Glomerular endothelial cell (primary cell): ENCODE data around the gene TTLL10. TPM values are rescaled to one million over a fixed set of nuclear protein-coding genes. Genes with fewer than 3 reads are reported as not detected.
"Not testable (repeated sequence)": the region's sequence is repeated elsewhere in the genome, so short reads cannot be mapped to it uniquely, and the experiment has no call there.

ENCODE experiments used
- DNase-seq: peaks from one replicate; pipeline ENCODE4 v3.0.0-alpha.2; 2011; ENCODE audit warnings: low read depth, low spot score; ENCODE audit errors: extremely low read depth
- total RNA-seq: library from RNA; depleted of rRNA; stranded (reverse); fragments of >200 nt; gene quantifications from 2 replicates; pipeline ENCODE4 v1.2.3, GENCODE V29; 2015

Gene TTLL10
- total RNA-seq, 1 donor from 2014 or later, result not detected

DNA sequence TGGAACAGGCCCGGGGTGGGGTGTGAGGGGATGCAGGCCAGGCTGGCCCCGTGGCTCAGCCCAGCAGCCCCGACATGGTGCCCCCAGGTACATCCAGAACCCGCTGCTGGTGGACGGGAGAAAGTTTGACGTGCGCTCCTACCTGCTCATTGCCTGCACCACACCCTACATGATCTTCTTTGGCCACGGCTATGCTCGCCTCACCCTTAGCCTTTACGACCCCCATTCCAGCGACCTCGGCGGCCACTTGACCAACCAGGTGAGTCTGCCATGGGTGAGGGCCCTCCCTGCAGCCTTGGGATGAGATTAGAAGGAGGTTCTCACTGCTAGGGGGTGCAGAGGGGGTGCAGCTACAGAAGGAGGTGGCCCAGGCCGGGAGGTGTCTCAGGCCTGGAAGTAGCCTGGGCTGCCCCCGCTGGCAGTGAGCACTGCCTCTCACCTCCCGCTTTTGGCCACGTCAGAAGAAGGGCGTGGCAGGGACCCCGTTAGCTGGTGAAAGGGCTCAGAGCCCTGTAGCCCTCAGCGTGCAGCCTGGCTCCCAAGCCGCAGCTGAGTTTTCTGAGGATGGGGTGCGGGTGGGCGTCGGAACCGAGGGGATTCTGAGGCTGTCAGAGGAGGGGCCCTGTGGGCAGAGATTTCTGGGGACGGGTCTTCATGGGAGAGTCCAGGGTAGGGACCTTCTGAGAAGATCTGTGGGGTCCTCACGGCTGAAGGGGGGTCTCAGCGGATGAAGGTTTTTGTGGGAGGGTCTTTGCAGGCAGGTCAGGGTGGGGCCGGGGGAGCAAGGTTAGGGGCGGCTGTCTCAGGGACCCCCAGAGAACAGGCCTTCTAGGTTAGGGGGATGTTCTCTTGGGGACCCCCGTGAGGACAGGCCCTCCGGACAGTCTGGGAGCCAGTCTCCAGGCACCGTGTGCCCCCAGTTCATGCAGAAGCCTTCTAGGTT, 10.4 kb downstream of the TTLL10 start:
- DNase-seq, result no peak

DNA sequence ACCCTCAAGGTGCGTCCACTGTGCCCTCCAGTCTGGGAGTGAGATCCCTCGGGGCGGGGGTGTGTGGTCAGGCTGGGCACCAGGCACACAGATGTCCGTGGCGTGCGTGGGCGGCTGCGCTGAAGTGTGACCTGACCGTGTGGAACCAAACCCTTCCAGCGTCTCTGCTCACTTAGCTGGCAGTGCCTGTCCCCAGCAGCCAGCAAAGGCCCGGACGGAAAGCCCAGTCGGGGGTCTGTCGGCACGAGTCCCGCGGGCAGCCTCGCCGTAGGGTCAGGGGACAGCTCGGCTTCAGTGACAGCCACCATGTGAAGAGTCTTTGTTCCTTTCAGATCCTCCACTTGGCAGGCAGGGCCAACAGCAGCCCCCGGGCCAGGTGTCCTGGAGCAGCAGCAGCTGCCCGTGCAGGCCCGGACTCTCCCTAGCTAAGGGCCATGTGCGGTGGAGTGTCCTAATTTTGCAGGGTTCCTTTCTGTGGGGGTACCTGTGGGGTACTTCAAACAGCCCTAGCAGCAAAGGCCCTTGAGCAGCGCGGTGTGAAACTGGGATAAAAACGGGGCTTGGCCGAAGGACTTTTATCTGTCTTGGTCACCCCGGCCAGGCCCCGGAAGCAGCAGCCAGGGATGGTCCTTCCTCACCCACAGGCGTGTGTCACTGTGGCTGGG, 11.6 kb downstream of the TTLL10 start:
- DNase-seq, result no peak

DNA sequence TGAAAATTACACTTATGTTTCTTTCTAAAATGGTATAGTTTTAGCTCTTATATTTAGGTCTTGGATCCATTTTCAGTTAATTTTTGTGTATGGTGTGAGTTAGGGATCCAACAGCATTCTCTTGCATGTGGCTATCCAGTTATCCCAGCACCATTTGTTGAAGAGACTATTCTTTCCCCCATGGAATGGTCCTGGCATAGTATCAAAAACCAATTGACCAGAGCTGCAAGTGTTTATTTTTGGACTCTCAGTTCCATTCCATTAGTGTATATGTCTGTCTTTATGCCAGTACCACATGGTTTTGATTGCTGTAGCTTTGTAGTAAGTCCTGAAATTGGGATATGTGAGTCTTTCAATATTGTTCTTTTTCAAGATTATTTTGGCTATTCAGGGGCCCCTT, 14.3 kb downstream of the TTLL10 start:
- no peak for DNase-seq

DNA sequence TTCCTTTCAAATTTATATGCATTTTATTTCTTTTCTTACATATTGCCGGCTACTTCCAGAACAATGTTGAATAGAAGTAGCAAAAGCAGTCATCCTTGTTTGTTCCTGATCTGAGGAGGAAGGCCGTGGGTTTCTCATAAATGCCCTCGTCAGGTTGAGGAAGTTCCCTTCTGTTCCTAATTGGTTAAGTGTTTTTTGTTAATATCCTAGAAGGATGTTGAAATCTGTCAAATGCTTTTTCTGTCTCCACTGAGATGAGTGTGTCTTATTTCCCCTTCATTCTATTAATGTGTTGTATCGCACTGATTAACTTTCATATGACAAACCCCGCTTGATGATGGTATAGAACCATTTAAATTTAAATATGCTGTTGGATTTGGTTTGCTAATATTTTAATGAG, 15.4 kb downstream of the TTLL10 start:
- DNase-seq, result no peak

DNA sequence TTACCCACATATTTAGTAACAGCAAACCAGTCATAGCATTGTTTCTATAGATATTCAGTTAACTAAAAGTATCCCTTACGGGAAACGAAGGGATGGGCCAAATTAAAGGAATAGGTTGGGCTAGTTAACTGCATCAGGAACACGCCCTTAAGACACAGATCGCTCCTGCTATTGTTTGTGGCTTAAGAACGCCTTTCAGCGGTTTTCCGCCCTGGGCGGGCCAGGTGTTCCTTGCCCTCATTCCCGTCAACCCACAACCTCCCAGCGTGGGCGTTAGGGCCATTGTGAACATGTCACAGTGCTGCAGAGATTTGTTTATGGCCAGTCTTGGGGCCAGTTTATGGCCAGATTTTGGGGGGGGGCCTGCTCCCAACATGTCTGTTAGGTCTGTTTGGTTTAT, 18.1 kb downstream of the TTLL10 start:
- no peak for DNase-seq

DNA sequence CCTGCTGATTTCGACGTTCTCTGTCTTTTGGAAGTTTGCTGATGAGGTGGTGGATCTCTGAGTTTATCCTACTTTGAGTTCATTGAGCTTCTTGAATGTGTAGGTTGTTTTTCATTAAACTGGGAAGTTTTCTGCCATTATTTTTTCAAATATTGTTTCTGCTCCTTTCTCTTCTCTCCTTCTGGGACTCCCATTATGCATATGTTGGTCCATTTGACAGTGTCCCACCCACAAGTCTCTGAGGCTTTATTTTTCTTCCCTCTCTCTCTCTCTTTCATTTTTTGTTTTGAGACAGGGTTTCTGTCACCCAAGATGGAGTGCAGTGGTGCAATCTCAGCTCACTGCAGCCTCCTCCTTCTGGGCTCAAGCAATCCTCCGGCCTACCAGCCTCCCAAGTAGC, 21.0 kb downstream of the TTLL10 start:
- DNase-seq, result no peak

DNA sequence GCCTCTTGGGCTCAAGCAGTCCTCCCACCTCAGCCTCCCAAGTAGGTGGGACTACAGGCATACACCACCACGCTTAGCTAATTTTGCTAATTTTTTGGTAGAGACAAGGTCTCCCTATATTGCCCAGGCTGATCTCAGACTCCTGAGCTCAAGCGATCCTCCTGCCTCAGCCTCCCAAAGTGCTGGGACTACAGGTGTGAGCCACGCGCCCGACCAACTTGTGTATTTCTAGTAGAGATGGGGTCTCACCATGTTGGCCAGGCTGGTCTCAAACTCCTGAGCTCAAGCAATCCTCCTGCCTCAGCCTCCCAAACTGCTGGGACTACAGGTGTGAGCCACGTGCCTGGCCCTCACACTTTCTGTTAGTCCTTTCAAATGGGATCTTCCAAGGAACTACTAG, 22.0 kb downstream of the TTLL10 start:
- DNase-seq, result not testable (repeated sequence)

DNA sequence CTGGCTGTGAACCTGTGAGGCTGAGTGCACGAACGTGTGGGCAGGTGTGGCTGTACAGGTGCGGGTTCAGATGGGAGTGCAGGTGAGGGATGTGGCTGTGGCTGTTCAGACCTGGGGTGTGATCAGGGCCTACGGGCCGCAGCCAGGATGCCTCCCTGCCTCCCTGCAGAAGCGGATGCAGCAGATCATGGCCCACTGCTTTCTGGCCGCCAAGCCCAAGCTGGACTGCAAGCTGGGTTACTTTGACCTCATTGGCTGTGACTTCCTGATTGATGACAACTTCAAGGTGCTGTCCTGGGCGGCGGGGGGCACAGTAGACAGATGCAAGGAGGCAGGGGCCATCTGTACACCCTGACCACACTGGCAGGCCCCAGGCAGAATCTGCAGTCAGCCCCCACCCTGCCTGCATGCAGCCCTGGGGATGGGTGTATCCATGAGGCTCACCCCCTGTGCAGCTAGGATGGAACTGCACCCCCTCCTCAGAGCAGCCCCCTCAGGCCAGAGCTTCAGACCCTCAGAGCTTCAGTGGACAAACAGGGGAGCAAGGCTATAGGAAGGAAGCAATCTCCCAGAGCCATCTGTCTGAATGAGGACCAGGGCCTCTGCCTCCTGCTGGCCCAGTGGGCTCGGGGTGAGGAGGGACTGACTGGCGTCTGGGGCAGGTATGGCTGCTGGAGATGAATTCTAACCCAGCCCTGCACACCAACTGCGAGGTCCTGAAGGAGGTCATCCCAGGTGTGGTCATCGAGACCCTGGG, 22.9 kb downstream of the TTLL10 start:
- no peak for DNase-seq

DNA sequence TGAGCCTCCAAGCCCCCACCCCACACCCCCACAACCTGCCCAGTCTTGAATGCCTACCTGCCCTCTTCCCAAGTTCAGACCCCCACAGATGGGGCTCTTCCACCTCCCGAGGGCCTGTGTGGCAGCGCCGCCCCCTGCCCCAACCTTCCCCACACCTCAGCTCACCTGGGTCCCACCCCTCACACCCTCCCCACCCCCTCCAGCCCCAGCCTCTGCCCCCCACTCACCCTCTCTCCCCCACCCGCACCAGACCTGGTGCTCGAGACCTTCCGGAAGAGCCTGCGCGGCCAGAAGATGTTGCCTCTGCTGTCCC, 23.5 kb downstream of the TTLL10 start:
- no peak for DNase-seq

DNA sequence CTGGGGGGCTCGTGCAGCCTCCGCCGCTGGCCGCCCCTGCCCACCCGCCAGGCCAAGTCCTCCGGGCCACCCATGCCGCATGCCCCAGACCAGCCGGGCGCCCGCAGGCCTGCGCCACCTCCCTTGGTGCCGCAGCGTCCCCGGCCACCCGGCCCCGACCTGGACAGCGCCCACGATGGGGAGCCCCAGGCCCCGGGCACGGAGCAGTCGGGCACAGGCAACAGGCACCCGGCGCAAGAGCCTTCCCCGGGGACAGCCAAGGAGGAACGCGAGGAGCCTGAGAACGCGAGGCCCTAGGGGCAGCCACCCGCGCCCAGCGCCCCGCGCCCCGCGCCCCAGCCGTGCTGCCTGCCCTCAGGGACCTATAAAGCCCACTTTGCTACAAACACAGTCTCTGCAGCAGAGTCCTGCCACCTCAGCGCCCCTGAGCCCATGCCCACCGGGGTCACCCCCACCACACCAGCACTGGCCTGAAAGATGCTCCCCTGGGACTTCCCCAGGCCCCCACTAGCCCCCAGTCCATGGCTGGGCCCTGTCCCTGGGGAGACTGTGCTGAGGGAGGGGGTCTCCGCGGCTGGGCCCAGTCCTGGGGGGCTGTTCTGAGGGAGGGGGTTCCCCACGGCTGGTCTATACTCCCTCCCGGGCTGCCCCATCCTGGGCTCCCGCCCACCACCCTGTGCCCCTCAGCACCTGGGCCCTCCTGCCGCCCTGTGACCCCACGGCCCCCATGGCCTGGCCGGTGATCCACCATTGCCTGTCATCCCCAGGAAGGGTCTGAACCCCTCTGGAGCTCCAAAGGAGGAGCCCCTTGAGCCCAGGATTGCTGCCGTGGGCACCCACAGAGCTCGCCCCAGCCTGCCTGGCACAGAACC, 24.1 kb downstream of the TTLL10 start:
- DNase-seq, result no peak

DNA sequence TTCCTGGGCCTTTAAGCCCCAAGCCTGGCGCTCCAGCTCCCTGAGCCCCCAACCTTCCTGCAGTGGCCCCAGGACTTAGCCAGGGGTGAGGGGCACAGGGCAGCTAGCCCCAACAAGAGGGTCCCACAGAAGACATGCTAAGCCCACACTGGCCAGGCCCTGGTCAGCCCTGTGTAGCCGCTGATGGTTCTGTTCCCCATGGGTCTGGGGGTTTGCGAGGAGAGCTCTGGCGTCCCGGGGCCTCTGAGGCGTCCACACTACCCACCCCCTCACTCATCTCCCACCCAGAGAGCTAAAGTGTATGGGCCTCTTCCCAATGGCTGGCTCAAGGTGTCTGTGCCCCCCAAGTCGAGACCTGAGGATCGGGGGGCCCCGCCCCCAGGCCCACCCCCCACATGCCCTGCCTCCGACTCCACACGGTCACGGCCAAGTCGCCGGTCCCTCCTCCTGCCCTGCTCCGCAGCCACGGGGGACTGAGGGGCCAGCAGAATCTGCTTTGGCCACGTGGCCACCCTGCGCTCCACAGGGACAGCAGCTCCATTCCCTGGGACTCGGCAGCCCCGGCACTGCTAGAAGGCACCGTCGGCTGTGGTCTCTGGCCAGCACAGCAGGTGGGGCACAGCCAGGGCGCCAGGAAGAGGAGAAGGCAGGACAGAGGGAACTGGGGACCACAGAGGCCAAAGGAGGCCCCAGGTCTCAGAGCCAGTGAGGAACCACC, 24.9 kb downstream of the TTLL10 start:
- no peak for DNase-seq

DNA sequence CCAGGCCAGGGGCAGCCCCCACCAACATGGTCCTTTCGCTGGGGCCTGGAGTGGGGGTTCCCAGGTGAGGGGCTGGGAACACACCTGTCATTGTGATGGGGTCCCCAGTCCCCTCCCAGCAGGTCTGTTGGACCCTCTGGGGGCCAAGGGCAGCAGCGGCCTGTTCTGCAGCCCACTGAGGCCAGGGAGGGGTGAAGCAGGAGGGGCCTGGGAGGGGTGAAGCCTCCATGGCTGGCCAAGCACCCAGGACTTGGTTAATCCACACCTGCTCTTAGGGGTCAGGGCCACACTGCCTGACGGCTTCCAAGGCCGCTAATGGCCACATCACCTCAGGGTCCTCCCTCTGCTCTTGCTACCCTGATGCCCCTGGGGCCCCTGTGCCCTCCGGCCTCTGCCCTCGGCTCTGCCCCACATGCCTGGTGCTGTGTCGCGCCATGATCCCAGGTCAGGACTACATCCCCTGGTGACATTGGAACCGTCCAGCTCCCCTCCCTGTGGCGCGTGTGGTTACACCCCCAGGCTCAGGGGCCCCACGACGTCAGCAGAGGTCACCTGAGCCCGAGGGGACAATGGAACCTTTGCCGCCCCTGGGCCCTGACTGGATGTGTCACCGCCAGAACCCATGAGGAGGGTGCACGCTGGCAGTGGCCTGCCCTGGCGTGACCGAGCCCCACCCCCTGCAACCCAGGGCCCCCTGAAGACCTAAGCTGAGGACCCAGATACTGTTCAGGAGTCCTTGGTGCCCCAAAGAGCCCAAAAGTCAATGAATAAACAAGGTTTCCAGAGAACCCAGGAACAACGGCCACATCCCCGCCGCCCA, 25.7 kb downstream of the TTLL10 start:
- no peak for DNase-seq

DNA sequence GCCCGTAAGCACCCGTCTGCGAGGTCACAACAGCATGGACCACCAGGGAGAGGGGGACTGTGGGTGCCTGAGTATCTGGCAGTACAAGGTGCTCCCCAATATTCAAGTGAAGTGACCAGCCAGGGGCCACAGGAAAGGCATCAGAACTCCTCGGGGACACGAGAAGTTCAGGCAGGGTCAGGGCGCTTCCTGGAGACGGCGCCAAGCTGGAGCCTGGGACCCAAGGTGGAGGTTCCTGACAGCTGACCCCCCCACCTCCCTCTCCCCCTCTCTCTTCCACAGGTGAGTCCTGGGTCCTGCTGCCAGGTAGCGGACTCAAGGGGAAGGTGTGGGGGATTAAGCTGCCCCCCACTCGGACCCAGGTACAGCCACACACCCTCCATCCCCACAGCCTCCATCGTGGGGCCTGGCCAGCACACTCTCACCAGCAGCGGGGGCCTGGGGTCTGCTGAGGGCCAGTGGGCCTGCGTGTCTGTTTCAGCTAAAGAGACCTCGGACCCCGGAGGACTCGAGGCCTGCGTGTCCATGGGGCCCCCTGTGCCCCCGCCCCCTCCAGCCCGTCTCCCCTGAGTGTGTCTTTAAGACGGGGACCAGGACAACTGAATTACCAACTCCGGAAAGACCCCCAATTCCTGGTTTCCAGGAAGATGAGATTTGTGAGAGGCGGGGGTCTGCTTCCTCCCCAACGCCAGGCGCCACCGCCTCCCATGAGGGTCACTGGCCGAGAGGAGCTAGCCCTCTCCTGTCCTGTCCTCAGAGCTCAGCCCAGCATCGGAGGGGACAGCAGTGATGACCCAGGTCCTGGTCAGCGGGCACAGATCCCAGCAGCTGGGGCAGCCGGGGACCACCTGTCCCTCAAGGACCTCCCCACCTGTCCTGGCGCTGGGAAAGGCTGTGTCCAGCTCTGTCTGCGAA, 26.5 kb downstream of the TTLL10 start:
- no peak for DNase-seq

DNA sequence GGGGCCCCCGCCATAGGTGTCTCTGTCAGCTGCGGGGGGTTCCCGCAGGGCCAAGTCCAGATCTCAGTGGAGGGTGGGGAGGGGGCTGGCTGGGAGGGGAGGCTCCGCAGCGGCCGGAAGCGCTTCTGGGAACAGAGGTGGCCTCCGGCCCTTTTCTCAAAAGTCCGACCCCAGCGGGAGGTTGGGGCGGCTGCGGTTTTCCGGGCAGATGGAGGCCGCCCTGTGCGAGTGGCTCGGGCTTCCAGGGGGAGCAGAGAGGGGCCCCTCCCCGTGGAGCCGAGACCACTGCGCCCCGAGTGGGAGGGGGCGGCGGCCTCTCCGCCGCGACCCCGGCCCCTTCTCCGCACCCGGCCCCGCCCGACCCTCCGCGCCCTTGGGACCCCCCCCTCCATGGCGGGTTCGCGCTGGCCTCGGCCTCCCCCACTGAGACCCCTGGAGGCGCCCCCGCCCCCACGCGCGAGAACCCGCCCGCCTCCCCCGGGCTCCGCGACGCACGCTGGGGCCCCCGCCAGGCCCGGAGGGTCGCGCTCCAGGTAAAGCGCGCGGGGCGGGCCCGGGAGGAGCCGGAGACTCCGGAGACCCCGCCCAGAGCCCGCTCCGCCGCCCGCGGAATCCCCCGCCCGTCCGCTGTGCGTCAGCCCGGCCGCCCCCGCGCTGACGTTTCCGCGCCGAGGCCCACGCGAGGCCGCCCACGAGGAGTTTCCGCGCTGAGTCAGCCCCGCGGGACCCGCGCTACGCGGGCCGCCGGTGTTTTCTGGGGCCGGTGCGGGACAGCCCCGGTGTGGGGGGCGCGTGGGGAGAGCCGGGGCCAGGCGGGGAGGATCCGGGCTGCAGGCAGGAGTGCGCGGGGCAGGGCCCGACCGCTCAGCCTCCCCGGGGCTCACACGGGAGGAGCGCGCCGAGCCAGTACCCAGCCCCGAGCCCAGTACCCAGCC, 27.5 kb downstream of the TTLL10 start:
- no peak for DNase-seq

DNA sequence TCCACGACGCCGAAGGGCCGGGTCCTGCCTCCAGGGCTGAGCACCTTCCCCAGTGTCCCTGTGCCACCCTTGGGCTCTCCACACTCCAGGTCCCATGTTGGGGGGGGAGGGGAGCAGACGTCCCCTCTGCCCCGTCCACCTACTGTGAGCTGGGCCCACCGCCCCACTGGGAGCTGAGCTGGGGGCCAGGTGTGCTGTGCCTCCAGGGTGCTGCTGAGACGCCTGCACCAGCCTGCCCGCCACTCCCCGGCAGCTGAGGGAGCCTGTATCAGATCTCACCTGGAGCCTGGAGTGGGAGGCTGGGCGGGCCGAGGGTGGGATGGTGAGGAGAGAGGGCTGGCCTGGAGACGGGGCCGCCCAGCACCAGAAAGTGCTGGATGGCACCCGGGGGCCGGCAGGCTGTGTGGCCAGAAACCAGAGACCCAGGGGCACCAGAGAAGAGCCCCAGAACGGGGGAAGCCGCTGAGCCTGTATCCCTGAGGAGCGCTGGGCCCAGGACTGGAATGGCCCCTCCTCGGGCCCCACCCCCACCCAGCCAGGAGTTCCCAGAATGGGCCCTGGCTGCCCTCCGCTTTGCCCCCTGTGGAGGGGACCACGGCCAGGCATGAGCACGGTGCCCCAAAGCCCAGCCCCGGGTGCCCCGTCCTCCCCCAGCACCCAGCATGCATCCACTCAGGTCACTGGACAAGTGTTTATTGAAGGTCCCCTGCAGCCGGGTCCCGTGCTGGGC, 29.3 kb downstream of the TTLL10 start:
- DNase-seq, result no peak
